Transverse colon (tissue), 4 donors: ENCODE measurements around the gene CYTH2. TPM values are rescaled to one million over a fixed set of nuclear protein-coding genes. Genes with fewer than 3 reads are reported as not detected.
"Not testable (repeated sequence)": the region's sequence is repeated elsewhere in the genome, so short reads cannot be mapped to it uniquely, and the experiment has no call there.

ENCODE experiments used
- DNase-seq: peaks from one replicate; pipeline ENCODE4 v3.0.0-alpha.2; 2019
- H3K27ac ChIP-seq, 4 donors: fragments of 200-600 bp; sonication (generic); 2 replicates each; pipeline ENCODE4 v1.5.1; 2016 to 2018; ENCODE audit warnings: inconsistent platforms in 4 of 4
- H3K27me3 ChIP-seq: fragments of 200-600 bp; sonication (generic); 2 replicates; pipeline ENCODE4 v1.5.1; 2017; ENCODE audit warnings: inconsistent platforms
- H3K36me3 ChIP-seq, 4 donors: fragments of 200-600 bp; sonication (generic); 2 replicates each; pipeline ENCODE4 v1.5.1; 2017 to 2019; ENCODE audit warnings: inconsistent platforms in 4 of 4
- H3K4me1 ChIP-seq, 4 donors: fragments of 200-600 bp; sonication (generic); 2 replicates each; pipeline ENCODE4 v1.5.1; 2017 to 2020; ENCODE audit warnings: inconsistent platforms in 4 of 4
- H3K4me3 ChIP-seq, 4 donors: fragments of 200-600 bp; sonication (generic); 1 replicate in 1 of 4; 2 replicates in 3 of 4; pipeline versions ENCODE4 v1.5.1 to v1.6.1; 2017 to 2019; ENCODE audit warnings: inconsistent platforms in 4 of 4
- H3K9me3 ChIP-seq, 2 donors: fragments of 200-600 bp; sonication (generic); 2 replicates each; pipeline ENCODE4 v1.5.1; 2017 to 2019; ENCODE audit warnings: inconsistent platforms in 2 of 2
- EP300 ChIP-seq: sonication (generic); formaldehyde crosslinking; IDR thresholded peaks from one replicate; pipeline ENCODE4 v1.6.1; 2017; ENCODE audit warnings: antibody characterized with exemption, low read depth
- POLR2A ChIP-seq: fragments of 450-650 bp; IDR thresholded peaks from one replicate; pipeline ENCODE4 v1.6.1; 2016; ENCODE audit warnings: antibody characterized with exemption, mild to moderate bottlenecking, moderate library complexity
- POLR2AphosphoS5 ChIP-seq, 3 donors: sonication (generic); formaldehyde crosslinking; IDR thresholded peaks; one replicate each; pipeline ENCODE4 v1.6.1; 2016; ENCODE audit warnings: antibody characterized with exemption in 3 of 3
- WGBS, 2 donors: methylation state at CpG; one replicate each; pipeline ENCODE4 v1.1.5; 2018; ENCODE audit warnings: low coverage in 1 of 2; 5-methylcytosine and 5-hydroxymethylcytosine counted together
- in situ Hi-C, 4 donors: fragments of 200-750 bp; cut with MboI; loops; one replicate each; pipeline versions ENCODE4 v1.15.0 to v1.15.1; 2017; ENCODE audit warnings: low sequenced_read_pairs in 3 of 4, low pct_ligation_motif_present in 1 of 4, low pct_unique_long_range_greater_than_20kb in 1 of 4
- intact Hi-C: fragments of 100-400 bp; cut with DNase I; formaldehyde crosslinking; loops from one replicate; pipeline ENCODE4 v1.15.1; 2023; ENCODE audit warnings: low total_unique reads
- total RNA-seq, 4 donors: library from RNA; depleted of rRNA; stranded (reverse); fragments of >200 nt; gene quantifications; one replicate each; pipeline ENCODE4 v1.1.0, GENCODE V29; 2016
- TF ChIP-seq, protein P1 (sequence below), 5 experiments: fragments of 200-600 bp in 3 of 5; fragments of 450-650 bp in 2 of 5; sonication (generic) in 3 of 5; IDR thresholded peaks; 1 replicate in 2 of 5; 2 replicates in 3 of 5; pipeline ENCODE4 v1.5.1; 2016 to 2017; ENCODE audit warnings: antibody characterized with exemption in 5 of 5, inconsistent platforms in 3 of 5, mild to moderate bottlenecking in 2 of 5, moderate library complexity in 1 of 5

The CYTH2 gene
- total RNA-seq, 4 donors from 2014 or later: 61.1 to 410 (median 171) TPM

DNA sequence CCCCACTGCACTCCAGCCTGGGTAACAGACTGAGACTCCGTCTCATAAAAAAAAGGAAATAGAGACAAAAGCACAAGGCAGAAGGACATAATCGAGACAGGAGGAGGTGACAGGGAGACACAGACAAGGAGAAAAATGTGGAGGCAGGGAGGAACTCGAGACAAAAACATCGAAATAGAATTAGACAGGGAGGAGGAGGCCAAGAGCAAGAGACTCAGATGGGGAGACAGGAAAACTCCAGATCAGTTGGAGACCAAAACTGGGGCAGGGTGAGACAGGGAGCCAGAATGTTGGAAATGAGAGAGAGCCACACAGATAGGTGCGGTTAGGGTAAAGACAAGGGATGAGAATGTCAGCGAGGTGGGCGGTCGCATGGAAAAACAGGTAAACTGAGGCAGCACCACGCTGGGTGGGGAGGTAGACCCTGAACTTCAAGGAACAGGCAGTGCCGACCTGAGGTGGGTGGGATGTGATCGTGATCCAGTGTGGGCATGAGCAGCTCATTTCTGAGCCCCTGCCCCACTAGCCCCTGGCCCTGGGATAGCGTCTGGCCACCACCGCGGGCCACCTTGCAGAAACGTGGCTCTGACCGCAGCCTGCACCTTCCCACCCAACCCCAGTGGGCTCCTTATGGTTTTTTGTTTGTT, 15.2 kb downstream of the CYTH2 start:
- H3K9me3 ChIP-seq: no peaks in the 10 kb centered on the region
- DNase-seq: no peak
- H3K4me1 ChIP-seq: peaks cover 12 to 29% (median 22%) of the 10 kb centered on the region in 4 donors
- no peaks in the 10 kb centered on the region for H3K36me3 ChIP-seq
- no peaks in the 10 kb centered on the region for H3K27me3 ChIP-seq
- intact Hi-C loops: no loop called here
- 71 to 82% methylated on average over 8 to 16 of the region's 16 CpGs for WGBS, 2 donors
- no peak overlapping the region for H3K27ac ChIP-seq
- TF ChIP-seq POLR2AphosphoS5 (IDR thresholded peaks at IDR 0.05) (no peak), POLR2A (no peak), EP300 (no peak)
- TF ChIP-seq, protein P1, sequence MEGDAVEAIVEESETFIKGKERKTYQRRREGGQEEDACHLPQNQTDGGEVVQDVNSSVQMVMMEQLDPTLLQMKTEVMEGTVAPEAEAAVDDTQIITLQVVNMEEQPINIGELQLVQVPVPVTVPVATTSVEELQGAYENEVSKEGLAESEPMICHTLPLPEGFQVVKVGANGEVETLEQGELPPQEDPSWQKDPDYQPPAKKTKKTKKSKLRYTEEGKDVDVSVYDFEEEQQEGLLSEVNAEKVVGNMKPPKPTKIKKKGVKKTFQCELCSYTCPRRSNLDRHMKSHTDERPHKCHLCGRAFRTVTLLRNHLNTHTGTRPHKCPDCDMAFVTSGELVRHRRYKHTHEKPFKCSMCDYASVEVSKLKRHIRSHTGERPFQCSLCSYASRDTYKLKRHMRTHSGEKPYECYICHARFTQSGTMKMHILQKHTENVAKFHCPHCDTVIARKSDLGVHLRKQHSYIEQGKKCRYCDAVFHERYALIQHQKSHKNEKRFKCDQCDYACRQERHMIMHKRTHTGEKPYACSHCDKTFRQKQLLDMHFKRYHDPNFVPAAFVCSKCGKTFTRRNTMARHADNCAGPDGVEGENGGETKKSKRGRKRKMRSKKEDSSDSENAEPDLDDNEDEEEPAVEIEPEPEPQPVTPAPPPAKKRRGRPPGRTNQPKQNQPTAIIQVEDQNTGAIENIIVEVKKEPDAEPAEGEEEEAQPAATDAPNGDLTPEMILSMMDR (IDR thresholded peaks at IDR 0.05): no peak
- H3K4me3 ChIP-seq: no peak overlapping the region
- in situ Hi-C loops: no loop called here

DNA sequence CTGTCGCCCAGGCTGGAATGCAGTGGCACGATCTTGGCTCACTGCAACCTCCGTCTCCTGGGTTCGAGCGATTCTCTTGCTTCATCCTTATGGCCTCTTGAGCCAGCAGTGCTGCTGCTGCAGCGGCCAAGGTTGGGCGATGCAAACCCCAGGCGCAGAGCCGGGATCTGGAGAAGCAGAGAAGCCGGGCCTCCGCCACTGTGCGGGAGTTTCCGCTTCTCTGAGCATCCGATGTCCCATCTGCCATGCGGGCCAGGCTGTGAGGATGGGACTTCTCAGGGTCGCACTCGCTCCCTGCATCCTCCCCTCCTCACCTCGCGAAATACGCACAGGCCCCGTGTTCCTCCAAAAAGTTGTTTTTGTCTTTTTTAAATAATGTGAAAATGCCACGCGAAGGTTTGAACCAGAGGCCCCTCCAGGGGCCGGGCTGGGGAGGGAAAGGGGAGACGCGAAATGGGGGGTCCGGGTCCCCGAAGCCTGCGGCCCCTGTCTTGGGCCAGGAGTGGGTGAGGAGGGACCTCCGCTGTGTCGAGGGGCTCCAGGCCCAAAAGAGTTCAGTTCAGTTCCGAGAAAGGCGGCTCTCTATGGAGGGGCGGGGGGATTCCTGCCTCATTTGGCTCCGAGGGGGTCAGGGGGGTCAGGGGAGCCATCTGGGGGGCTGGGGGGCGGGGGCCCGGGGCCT, 15.9 kb downstream of the CYTH2 start:
- in situ Hi-C loops: no loop called here
- no peak overlapping the region for H3K27ac ChIP-seq
- TF ChIP-seq EP300 (no peak), POLR2A (no peak), POLR2AphosphoS5 (IDR thresholded peaks at IDR 0.05) (no peak)
- TF ChIP-seq, protein P1 (IDR thresholded peaks at IDR 0.05): no peak
- H3K27me3 ChIP-seq: no peaks in the 10 kb centered on the region
- WGBS, 2 donors: 80 to 84% methylated on average over 2 to 35 of the region's 37 CpGs
- peaks cover 12 to 31% (median 22%) of the 10 kb centered on the region in 4 donors for H3K4me1 ChIP-seq
- DNase-seq: no peak
- no peaks in the 10 kb centered on the region for H3K36me3 ChIP-seq
- intact Hi-C loops: no loop called here
- H3K9me3 ChIP-seq: no peaks in the 10 kb centered on the region
- H3K4me3 ChIP-seq: no peak overlapping the region

DNA sequence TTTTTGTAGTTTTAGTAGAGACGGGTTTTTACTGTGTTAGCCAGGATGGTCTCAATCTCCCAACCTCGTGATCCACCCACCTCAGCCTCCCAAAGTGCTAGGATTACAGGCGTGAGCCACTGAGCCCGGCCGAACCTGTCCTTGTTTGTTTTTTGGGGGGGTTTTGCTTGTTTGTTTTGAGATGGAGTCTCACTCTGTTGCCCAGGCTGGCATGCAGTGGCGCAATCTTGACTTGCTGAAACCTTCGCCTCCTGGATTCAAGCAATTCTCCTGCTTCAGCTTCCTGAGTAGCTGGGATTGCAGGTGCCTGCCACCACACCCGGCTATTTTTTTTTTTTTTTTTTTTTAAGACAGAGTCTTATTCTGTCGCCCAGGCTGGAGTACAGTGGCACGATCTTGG, 17.5 kb downstream of the CYTH2 start:
- H3K36me3 ChIP-seq, H3K4me3 ChIP-seq, in situ Hi-C loops, DNase-seq, intact Hi-C loops, H3K27ac ChIP-seq, H3K9me3 ChIP-seq: not testable (repeated sequence)
- WGBS, 2 donors: 40 to 72% methylated on average over 1 to 10 of the region's 10 CpGs
- H3K27me3 ChIP-seq: peaks cover 13% of the 10 kb centered on the region
- H3K4me1 ChIP-seq: peaks cover 21 to 31% (median 25%) of the 10 kb centered on the region in 4 donors

DNA sequence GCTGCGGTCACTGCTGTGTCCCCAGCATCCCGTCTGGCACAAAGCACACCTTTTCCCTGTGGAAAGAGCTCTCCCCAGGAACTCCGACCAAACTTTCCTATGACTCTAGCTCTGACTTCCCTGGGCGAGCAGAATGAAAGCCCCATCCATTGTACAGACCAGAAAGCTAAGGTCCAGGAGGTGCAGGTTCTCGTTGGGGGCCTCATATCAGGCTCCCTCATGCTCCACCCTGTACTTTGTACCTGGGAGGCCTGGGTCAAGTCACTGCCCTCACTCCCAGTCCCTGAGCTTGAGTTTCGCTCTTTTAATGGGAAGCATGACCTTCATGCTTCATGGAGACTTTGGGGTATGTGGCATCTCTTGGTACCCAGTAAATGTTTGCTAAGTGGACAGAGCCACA, 18.4 kb downstream of the CYTH2 start:
- intact Hi-C loops (no loop called here), in situ Hi-C loops (no loop called here)
- H3K4me1 ChIP-seq: peaks cover 16 to 39% (median 29%) of the 10 kb centered on the region in 4 donors
- no peak for DNase-seq
- TF ChIP-seq POLR2A (no peak), POLR2AphosphoS5 (IDR thresholded peaks at IDR 0.05) (no peak), EP300 (no peak)
- TF ChIP-seq, protein P1 (IDR thresholded peaks at IDR 0.05): no peak
- H3K27me3 ChIP-seq: peaks cover 13% of the 10 kb centered on the region
- no peaks in the 10 kb centered on the region for H3K36me3 ChIP-seq
- H3K9me3 ChIP-seq: no peaks in the 10 kb centered on the region
- no peak overlapping the region for H3K4me3 ChIP-seq
- H3K27ac ChIP-seq: no peak overlapping the region
- WGBS, 2 donors: 55 to 67% methylated on average over 1 to 6 of the region's 6 CpGs
